OCI-LY3 (cell line): Measurements from ENCODE around the gene CIAPIN1.

Experiments
- H2AFZ ChIP-seq: fragments of 200-600, 300-600 bp; shearing (Covaris generic); 2 replicates; pipeline ENCODE4 v1.6.0; 2014; ENCODE audit warnings: antibody characterized with exemption, low read depth, low read length
- H3K27ac ChIP-seq: fragments of 200-600, 300-600 bp; sonication (generic); 2 replicates; pipeline ENCODE4 v1.5.1; 2014; ENCODE audit warnings: mild to moderate bottlenecking, low read length, moderate library complexity, mixed read lengths
- H3K27me3 ChIP-seq: fragments of 200-600, 300-600 bp; sonication (generic); 2 replicates; pipeline ENCODE4 v1.6.1; 2014; ENCODE audit warnings: low read depth, low read length, mixed read lengths
- H3K36me3 ChIP-seq: fragments of 200-600, 300-600 bp; sonication (generic); replicated peaks from 2 replicates; pipeline ENCODE3; 2014; ENCODE audit warnings: low read depth, low read length, mixed read lengths
- H3K4me1 ChIP-seq: fragments of 300-600, 200-600 bp; sonication (generic); 2 replicates; pipeline ENCODE4 v1.6.1; 2014; ENCODE audit warnings: low read length, mixed read lengths
- H3K4me2 ChIP-seq: fragments of 200-600, 300-600 bp; sonication (generic); 2 replicates; pipeline ENCODE4 v1.6.1; 2014; ENCODE audit warnings: low read length, mixed read lengths
- H3K4me3 ChIP-seq: fragments of 300-600, 200-600 bp; sonication (generic); 2 replicates; pipeline ENCODE4 v1.5.1; 2014; ENCODE audit warnings: antibody characterized with exemption, mild to moderate bottlenecking, low read length, moderate library complexity
- H3K79me2 ChIP-seq: fragments of 300-600, 200-600 bp; shearing (Covaris generic); 2 replicates; pipeline ENCODE4 v1.6.1; 2014; ENCODE audit warnings: mild to moderate bottlenecking, low read length, mixed read lengths
- H3K9ac ChIP-seq: fragments of 300-600, 200-600 bp; shearing (Covaris generic); 2 replicates; pipeline ENCODE4 v1.6.0; 2014; ENCODE audit warnings: mild to moderate bottlenecking, low read length, moderate library complexity
- H3K9me3 ChIP-seq: fragments of 200-600, 300-600 bp; shearing (Covaris generic); 2 replicates; pipeline ENCODE4 v1.6.1; 2014; ENCODE audit warnings: low read length, mixed read lengths; ENCODE audit not compliant: insufficient read depth
- H4K20me1 ChIP-seq: fragments of 200-600, 300-600 bp; sonication (generic); 2 replicates; pipeline ENCODE4 v1.6.1; 2016; ENCODE audit warnings: low read length, mixed read lengths; ENCODE audit not compliant: insufficient read depth
- CTCF ChIP-seq: fragments of 200-600, 300-600 bp; sonication (generic); IDR thresholded peaks from 2 replicates; pipeline ENCODE4 v1.5.1; 2014; ENCODE audit warnings: antibody characterized with exemption, low read length, low read depth
- EZH2phosphoT487 ChIP-seq: fragments of 200-600 bp; shearing (Covaris generic); IDR thresholded peaks from 2 replicates; pipeline ENCODE4 v1.6.1; 2018; ENCODE audit warnings: antibody characterized with exemption, mixed run types, low read depth

The CIAPIN1 gene

DNA sequence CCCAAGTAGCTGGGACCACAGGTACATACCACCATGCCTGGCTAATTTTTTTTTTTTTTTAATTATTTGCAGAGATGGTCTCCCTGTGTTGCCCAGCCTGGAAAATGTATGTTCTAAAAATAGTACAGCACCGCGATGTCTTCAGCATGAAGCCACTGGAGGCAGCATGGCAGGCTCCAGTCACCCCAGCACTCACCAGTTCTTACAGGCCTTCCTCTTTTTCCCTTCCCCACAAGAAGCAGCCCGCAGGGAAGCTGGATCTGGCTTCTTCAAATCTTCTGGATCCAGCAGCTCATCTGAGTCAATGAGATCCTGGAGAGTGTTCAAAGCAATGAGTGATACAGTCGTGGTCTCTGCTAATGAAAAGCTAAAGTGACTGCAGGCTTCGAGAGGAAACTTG, 16.2 kb downstream of the CIAPIN1 start:
- no peak for TF ChIP-seq CTCF
- no peak for TF ChIP-seq EZH2phosphoT487
- H3K36me3 ChIP-seq: peaks cover 50% of the 10 kb centered on the region

DNA sequence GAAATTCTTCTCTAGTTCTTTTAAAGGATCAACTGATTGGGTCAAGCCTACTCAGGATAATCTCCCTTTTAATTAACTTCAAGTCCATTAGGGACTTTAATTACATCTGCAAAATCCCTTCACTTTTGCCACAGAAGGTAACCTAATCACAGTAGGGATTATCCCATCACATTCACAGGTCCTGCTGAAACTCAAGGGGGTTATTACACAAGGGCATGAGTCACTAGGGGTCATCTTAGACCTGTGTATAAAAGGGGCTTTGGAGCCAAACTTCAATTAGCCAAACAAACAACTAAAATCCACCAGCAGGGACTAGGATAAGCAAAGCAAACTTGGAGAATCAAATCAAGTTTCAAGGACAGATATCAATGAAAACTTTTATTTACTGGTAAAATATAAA, 19.4 kb downstream of the CIAPIN1 start:
- Histone ChIP-seq H3K4me2 (no peak overlapping the region), H3K4me3 (no peak overlapping the region), H3K36me3 (peaks cover 25% of the 10 kb centered on the region), H2AFZ (no peak overlapping the region), H3K27ac (no peak overlapping the region), H3K79me2 (no peaks in the 10 kb centered on the region), H3K9me3 (no peaks in the 10 kb centered on the region), H3K4me1 (no peaks in the 10 kb centered on the region), H3K27me3 (no peaks in the 10 kb centered on the region), H4K20me1 (no peaks in the 10 kb centered on the region), H3K9ac (no peak overlapping the region)
- TF ChIP-seq CTCF: no peak
- no peak for TF ChIP-seq EZH2phosphoT487

More for the DNA sequence above, 16.2 kb downstream of the CIAPIN1 start:
- Histone ChIP-seq H3K4me3 (no peak overlapping the region), H3K27me3 (no peaks in the 10 kb centered on the region), H4K20me1 (no peaks in the 10 kb centered on the region), H3K4me1 (no peaks in the 10 kb centered on the region), H3K9me3 (no peaks in the 10 kb centered on the region), H3K9ac (no peak overlapping the region), H3K79me2 (no peaks in the 10 kb centered on the region), H3K4me2 (no peak overlapping the region), H2AFZ (no peak overlapping the region), H3K27ac (no peak overlapping the region)

- no peaks in the 10 kb centered on the region for H3K9me3 ChIP-seq
- TF ChIP-seq EZH2phosphoT487: no peak
- no peak for TF ChIP-seq CTCF
- no peak overlapping the region for H3K4me3 ChIP-seq
- peaks cover 20% of the 10 kb centered on the region for H3K36me3 ChIP-seq
- H3K27me3 ChIP-seq: no peaks in the 10 kb centered on the region
- peaks cover 4% of the 10 kb centered on the region for H3K4me1 ChIP-seq
- no peak overlapping the region for H3K9ac ChIP-seq
- H3K27ac ChIP-seq: no peak overlapping the region
- H3K79me2 ChIP-seq: no peaks in the 10 kb centered on the region
- H3K4me2 ChIP-seq: no peak overlapping the region
- no peaks in the 10 kb centered on the region for H4K20me1 ChIP-seq
- H2AFZ ChIP-seq: no peak overlapping the region
Measured at GRCh38 chr16:57427307-57427706, 19.9 kb downstream of the CIAPIN1 start.

DNA sequence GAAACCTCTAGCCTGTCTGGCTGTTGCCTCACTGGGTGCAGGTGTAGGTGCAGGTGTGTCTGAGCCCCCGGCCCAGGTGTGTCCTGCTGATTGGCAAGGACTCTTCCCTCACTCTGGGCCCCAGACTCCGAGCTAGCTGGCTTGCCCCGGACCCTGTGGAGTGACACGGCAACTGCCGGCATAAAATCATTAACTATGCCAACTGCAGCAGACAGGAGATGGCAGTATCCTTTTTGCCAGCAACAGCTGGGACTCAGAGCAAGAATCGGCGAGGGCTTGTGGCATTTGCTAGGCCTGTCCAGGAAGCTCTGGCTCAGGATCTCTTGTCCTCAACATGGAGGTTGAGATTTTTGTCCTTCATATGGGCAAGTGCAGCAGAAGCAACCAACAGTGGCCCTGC, 20.8 kb downstream of the CIAPIN1 start:
- Histone ChIP-seq H3K4me2 (no peak overlapping the region), H3K79me2 (no peaks in the 10 kb centered on the region), H3K4me1 (peaks cover 9% of the 10 kb centered on the region), H2AFZ (no peak overlapping the region), H3K27me3 (no peaks in the 10 kb centered on the region), H3K36me3 (peaks cover 19% of the 10 kb centered on the region), H3K9ac (no peak overlapping the region), H4K20me1 (no peaks in the 10 kb centered on the region), H3K9me3 (no peaks in the 10 kb centered on the region), H3K27ac (no peak overlapping the region), H3K4me3 (no peak overlapping the region)
- TF ChIP-seq CTCF: no peak
- TF ChIP-seq EZH2phosphoT487: no peak
